M059J (cell line): Measurements from ENCODE around the gene RASD1. TPM values are rescaled to one million over a fixed set of nuclear protein-coding genes. Genes with fewer than 3 reads are reported as not detected.
A peak's percentile ranks its signal among the peaks of the same experiment; 100 is the strongest.

Source experiments
- DNase-seq: peaks from one replicate; pipeline ENCODE4 v3.0.0-alpha.2; 2012; ENCODE audit warnings: low read depth
- total RNA-seq: library from RNA; depleted of rRNA; stranded (reverse); fragments of >200 nt; shearing (Covaris generic); gene quantifications from 2 replicates; pipeline ENCODE4 v1.2.3, GENCODE V29; 2014

RASD1 gene
- total RNA-seq, 1 experiment from 2014 or later: 2.1 TPM

DNA sequence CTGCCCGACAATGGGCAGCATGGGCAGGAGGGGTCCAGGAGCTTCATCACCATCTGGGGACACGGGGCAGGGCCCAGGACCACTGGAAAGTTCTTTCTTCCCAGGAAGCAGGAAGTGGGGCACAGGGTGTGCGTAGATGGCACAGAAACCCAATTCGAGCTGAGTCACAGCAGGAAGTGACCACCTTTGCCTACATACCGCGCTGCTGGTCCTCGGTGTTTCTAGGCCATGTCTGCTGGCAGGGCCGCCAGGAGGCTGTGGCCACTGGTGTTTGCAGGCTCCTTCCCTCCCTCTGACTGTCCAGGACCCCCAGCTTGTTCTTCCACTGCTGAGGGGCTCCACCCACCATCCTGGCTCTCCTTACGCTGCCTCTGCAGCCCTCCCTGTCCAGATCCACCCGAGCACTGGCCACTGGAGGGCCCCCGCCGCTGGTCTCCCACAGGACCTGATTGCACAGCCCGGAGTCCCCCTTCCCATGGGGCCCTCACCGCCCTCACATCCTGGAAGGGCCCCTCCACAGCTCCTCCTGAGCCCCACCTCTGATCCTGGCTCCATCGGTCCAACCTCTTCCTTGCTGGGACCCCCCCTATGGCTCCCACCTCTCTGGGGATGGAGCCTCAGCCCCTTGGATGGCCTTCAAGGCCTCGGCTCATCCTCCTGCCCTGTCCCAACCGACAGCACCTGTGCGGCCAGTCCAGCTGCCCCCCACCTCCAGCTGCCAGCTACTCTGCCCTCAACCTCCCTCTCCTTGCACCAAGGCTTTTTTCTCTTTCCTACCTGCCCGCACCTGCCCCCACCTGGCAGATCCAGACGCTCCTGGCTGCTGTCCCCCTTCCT, 14.5 kb upstream of the RASD1 start:
- DNase-seq: peak; percentile 17

DNA sequence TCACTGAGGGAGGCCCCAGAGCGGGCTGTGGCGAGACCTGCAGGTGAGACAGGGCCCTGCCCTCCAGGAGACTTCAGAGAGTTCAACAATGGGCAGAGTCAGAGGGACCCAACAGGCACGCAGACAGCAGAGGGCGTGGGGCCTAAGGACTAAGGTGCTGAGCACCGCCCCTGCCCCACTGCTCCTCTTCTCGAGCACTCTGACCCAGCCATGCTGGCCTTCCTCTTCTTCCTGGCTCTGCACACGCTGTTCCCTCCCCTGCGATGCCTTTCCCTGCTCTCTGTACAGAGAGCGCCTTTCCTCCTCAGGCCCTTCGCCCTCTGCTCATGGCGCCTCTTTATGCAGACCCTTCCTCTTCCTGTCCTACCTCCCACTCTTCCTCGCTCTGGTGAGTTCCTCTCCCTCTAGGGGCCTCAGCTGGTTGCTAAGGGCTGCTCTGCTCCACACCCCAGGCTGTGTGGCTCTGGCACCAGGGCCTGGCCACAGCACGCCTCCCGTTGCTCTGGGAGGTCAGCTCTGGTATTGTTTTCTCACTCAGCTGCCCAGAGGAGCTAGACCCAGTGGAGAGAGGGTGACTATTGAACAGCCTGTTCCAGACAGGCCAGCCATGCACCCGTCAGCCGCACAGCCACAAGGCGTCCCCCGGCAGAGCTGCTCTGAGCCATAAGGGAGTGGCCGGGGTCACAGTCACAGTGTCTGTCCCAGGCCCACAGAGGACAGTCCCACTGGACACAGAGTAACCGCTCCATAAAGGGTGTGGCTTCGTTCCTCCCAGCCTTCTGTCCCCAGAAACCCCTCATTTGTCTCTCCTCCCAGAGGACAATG, 13.6 kb upstream of the RASD1 start:
- no peak for DNase-seq

DNA sequence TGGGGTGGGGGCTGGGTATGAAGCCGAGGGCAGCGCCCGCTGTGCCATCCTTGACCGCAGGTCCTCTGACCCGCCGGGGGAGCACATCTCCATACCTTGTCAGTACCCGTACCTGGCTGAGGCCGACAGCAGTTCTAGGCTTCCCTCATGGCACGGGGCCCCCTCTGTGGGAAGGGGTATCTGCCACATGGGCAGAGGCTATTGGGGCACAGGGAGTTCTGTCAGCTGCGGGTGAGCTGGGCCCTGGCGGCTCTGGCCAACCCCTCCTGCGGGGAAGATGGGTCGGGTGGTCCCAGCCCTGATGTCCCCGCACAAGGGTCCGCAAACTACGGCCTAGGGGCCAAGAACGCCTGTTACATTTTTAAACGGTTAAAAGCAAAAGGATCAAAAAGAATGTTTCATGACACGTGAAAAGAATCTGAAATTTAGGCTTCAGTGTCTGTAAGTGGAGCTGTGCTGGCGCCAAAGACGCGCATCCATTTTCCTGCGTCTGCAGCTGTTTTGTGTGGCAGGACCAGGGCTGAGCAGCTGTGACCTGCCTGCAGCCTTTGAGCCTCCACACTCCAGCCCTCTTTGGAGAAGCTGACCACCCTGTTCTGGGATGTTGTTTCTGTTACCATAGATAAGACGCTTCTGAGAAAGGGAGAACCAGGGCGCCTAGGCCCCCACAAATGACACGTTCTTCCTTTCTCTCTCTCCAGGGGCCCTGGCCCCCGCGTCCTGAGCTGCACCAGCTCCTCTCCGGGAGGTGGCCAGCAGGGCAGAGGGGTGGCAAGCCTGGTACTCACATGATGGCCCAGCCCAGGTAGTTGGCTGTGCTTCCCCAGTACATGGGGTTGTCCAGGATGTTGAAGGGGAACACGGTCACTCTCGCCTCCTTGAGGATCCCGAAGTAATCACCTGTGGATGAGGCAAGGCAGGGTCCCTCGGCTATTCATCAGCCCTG, 12.7 kb upstream of the RASD1 start:
- DNase-seq: no peak

GRCh38 chr17:17508019-17508535, 11.9 kb upstream of the RASD1 start:
- DNase-seq: no peak

GRCh38 chr17:17507465-17508011, 11.3 kb upstream of the RASD1 start:
- DNase-seq: no peak

- peak; percentile 53 for DNase-seq
Measured at GRCh38 chr17:17506893-17507464, 10.8 kb upstream of the RASD1 start.

DNA sequence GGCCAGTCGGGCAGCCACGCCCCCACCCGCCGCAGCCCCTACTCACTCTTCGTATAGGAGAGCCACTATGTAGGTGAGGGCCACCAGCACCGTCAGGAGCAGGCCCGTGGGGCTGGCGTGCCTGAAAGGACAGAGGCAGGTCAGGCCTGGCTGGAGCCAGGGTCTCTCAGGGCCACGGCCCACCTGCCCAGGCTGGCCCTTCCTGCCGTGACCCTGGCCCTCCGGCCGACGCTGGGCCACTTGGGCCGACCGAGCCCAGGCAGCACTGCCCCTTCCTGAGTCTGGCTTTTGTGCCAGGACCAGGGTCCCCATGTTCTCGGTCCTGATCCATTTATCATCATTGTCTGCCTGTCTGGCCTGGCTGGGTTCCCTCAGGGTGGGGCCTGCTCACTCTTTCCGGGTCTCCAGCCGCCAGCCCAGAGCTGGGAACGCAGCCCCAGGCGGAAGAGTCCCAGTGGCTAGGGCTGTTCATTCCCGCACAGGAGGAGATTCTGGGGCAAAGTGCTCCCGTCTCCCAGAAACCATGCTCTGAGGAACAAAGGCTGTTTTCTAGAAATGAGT, 10.1 kb upstream of the RASD1 start:
- no peak for DNase-seq

DNA sequence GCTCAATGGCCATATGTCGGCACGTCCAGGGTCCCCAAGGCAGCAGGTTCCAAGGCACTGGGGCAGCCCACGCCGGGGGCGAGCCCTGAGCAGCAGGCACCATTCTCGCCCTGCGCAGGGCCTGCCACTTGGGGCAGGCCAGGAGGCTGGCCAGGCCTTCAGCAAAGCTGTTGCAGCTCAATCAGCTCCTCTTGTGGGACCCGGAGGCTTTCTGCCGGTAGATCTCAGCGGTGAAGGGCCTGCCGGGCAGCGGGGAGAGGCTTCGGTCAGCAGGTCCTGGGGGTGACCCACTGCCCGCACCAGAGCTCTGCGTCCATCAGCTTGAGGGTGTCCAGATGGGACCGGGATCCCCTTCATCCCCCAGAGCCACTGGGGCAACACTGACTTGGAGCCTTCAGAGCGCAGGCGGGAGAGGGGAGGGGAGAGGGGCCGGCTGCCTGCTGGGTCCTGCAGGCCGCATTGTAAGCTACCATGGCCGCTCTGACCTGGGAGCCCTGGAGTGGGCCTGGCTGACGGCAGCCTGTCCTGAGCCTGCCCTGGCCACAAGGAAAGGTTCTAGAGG, 9.5 kb upstream of the RASD1 start:
- no peak for DNase-seq

GRCh38 chr17:17505151-17505550, 9.0 kb upstream of the RASD1 start:
- no peak for DNase-seq

DNA sequence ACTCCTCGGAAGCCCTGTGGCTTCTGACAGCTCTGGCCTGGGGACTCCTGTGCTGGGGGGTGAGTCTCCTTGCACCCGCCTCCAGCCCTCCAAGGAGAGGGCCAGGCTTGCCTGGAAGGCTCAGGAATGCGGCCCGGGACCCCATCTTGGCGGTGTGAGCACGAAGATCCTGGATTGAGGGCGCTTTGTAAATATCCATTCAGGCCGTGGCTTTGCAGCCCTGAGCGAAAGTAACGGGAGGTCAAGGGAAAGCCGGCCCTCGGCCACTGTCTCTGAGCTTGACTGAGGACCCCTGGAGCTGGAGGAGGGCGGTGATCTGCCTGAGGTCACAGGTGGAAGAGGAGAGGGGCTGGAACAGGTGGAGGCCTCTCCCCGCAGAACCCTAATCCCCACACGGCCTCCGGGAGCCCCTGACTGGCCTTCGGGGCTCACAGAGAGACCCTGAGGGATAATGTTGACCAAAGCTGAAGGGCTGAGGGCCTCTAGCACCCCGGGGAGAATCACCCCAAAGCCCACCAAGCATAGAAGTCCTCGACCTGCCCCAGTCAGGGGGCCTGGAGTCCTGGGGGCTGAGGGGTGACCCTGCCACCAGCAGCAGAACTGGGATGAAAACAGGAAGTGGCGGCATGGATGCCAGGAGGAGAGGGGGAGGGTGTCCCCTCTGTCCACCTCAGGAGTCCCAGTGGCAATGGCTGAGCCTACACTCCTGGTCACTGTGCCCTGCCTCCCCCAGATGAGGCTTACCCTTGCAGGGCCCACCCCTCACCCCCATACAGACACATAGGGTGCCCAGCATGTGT, 8.3 kb upstream of the RASD1 start:
- DNase-seq: no peak

- no peak for DNase-seq
Measured at GRCh38 chr17:17503566-17504130, 7.5 kb upstream of the RASD1 start.

DNA sequence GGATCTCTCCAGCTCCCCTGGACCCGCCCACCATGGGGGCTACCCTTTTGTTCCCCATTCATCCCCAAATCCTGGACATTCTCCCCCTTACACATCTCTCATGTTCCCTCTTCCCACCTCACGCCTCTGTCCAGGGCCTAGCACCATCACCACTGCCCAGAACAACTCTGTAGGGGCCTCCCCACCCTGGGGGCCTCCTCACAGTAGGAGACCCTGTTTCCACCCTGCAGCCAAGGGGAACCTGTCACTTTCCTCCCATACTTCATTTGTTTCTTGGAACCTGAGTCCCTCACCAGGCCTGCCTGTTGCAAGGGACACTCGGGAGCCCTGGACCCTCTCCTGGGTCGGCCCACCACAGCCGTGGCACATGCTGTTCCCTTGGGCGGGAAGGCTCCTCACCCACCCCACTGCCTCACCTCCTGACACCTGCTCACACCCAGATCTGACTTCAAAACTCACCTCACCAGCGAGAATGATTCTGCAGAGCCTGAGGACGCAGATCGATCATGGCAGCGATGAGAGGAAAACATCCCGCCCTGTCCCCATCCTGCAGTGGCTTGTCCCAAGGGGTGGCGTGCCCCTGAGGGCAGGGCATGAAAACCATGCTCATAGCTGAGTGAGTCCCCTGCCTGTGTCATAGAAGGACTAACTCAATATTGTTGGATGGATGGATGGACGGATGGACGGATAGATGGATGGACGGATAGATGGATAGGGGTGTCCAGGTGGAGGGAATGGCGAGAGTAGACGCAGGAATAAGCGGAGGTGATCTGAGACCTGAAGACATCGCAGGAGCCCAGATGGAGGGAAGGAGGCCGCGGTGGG, 6.8 kb upstream of the RASD1 start:
- DNase-seq: no peak

DNA sequence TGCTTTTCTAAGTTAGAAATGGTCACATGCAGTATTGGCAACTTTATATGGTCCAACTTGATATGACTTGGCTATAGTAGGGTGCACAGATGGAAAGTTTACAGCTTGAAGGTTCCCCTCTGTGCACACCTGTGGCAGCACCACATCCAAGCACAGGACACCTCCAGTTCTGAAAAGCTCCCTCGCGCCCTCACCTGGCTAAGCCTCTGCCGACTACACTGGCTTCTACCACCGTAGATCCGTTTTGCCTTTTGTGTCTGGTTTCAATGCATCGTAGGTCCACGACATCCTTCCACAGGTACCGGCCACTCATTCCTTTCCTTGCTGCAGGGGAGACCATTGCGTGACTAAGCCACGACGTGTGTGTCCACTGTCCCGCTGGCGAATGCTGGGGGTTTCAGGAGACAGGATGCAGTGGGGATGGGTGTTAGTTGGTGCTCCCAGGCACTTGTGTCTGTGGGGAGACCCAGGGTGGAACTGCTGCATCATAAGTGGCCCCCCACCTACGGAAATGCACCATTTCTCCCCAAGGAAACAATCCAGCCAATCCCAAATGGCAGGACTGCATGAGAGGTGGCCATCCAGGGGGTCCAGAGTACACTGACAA, 4.9 kb upstream of the RASD1 start:
- DNase-seq: peak; percentile 18

GRCh38 chr17:17499402-17500145, 3.4 kb upstream of the RASD1 start:
- no peak for DNase-seq

- DNase-seq: no peak
Measured at GRCh38 chr17:17498606-17499301, 2.6 kb upstream of the RASD1 start.

DNA sequence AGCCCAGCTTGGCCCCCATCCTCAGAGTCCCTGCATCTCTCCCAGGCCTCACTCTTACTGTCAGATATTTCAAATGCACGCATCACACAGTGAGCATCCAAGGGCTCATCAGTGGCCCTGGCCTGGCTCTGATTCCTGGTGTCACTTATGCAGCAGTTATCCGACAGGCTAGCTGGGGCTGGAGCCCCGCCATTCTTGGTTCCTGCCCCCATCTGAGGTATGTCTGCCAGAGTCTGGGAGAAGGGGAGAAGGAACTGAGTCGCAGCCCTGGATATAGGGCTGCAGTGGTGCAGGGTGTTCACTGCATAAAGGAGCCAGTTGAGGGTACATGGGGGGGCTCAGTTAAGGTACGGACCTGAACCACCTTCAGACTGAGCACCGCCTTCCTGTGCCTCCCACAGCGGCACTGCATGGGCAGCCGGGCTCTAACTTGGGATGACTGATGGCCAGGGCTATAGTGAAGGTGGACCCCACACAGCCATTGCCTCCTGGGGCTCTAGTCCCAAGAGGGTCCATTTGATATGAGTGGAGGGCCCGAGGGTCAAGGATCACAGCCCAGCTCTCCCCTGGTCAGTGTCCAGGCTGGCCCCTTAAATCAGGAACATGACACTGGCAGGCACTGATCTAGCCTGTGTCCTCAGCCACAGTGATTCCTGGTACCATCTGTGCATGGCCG, 1.8 kb upstream of the RASD1 start:
- no peak for DNase-seq
